Gastroesophageal sphincter (tissue), 3 donors: ENCODE results near the gene LRRC46.

Source experiments
- CTCF ChIP-seq, 4 experiments: fragments of 200-600 bp in 2 of 4; fragments of 450-650 bp in 2 of 4; sonication (generic) in 1 of 4; IDR thresholded peaks; one replicate each; pipeline ENCODE4 v1.5.1; 2017 to 2019; ENCODE audit warnings: antibody characterized with exemption in 4 of 4, mild to moderate bottlenecking in 2 of 4, moderate library complexity in 2 of 4
- POLR2A ChIP-seq, 2 donors: fragments of 450-650 bp; IDR thresholded peaks; one replicate each; pipeline ENCODE4 v1.6.1; 2017; ENCODE audit warnings: antibody characterized with exemption in 2 of 2, mild to moderate bottlenecking in 2 of 2, moderate library complexity in 1 of 2
- POLR2AphosphoS5 ChIP-seq: sonication (generic); formaldehyde crosslinking; IDR thresholded peaks from one replicate; pipeline ENCODE4 v1.6.1; 2017; ENCODE audit warnings: antibody characterized with exemption

- peak in 1 of 2 donors; percentile 19 for TF ChIP-seq POLR2A (IDR thresholded peaks at IDR 0.05)
- peak in 2 of 4 experiments; percentile 98 to 99 for TF ChIP-seq CTCF (IDR thresholded peaks at IDR 0.05)
- no peak for TF ChIP-seq POLR2AphosphoS5
Observed at GRCh38 chr17:47840742-47841487, 9.4 kb downstream of the LRRC46 start, which contains the start of gene SCRN2.
